ENCODE measurements around the gene SCARB1. TPM values are rescaled to one million over a fixed set of nuclear protein-coding genes. Genes with fewer than 3 reads are reported as not detected.

The SCARB1 gene
- total RNA-seq, 4 donors from 2014 or later, result 8.3 to 24.1 (median 13.0) TPM

- H3K4me1 ChIP-seq, result peaks cover 13 to 64% (median 60%) of the 10 kb centered on the region in 4 donors
- H3K4me3 ChIP-seq, result no peak overlapping the region
- peak; percentile 71 to 75 for TF ChIP-seq POLR2AphosphoS5 (IDR thresholded peaks at IDR 0.05)
- peak; percentile 27 to 47 (median 38) for TF ChIP-seq CTCF (IDR thresholded peaks at IDR 0.05)
- TF ChIP-seq POLR2A (IDR thresholded peaks at IDR 0.05; ENCODE audit: low read depth), result no peak
- no peak for TF ChIP-seq EP300 (IDR thresholded peaks at IDR 0.05)
- no peaks in the 10 kb centered on the region for H3K9me3 ChIP-seq
- H3K36me3 ChIP-seq, result no peaks in the 10 kb centered on the region
- 33% methylated on average over 11 of the region's 11 CpGs for WGBS
- intact Hi-C loops (cut with DNase I), result loop anchor here (10.0 kb wide), 1 partner anchor 56 kb away; no protein-coding TSS in a partner anchor
- DNase-seq (ENCODE audit: extremely low spot score), result no peak
- no peaks in the 10 kb centered on the region for H3K27me3 ChIP-seq
- H3K27ac ChIP-seq (replicated peaks in 1 of 4), result peak overlapping the region; percentile 89 to 96 (median 95)
Observed at GRCh38 chr12:124740691-124741137, 123.0 kb downstream of the SCARB1 start.

GRCh38 chr12:124739953-124740561 lies 123.6 kb downstream of the SCARB1 start:
- H3K4me1 ChIP-seq, result peaks cover 10 to 57% (median 54%) of the 10 kb centered on the region in 4 donors

GRCh38 chr12:124738636-124739467 lies 124.8 kb downstream of the SCARB1 start:
- Histone ChIP-seq H3K4me1 (peaks cover 10 to 46% (median 42%) of the 10 kb centered on the region in 4 donors), H3K36me3 (no peaks in the 10 kb centered on the region), H3K27me3 (no peaks in the 10 kb centered on the region), H3K27ac (replicated peaks in 1 of 4) (peak overlapping the region in 1 of 4 donors; percentile 47), H3K9me3 (no peaks in the 10 kb centered on the region), H3K4me3 (no peak overlapping the region)
- TF ChIP-seq POLR2AphosphoS5 (IDR thresholded peaks at IDR 0.05) (no peak), EP300 (IDR thresholded peaks at IDR 0.05) (no peak), POLR2A (IDR thresholded peaks at IDR 0.05; ENCODE audit: low read depth) (no peak), CTCF (IDR thresholded peaks at IDR 0.05) (no peak)
- DNase-seq (ENCODE audit: extremely low spot score), result no peak
- intact Hi-C loops (cut with DNase I), result no loop called here
- 81% methylated on average over 27 of the region's 34 CpGs for WGBS

More at GRCh38 chr12:124739953-124740561, 123.6 kb downstream of the SCARB1 start:
- no peaks in the 10 kb centered on the region for H3K27me3 ChIP-seq
- intact Hi-C loops (cut with DNase I), result loop anchor here (10.0 kb wide), 1 partner anchor 55 kb away; no protein-coding TSS in a partner anchor
- WGBS, result 94% methylated on average over 5 of the region's 5 CpGs
- DNase-seq (ENCODE audit: extremely low spot score), result no peak
- no peak overlapping the region for H3K4me3 ChIP-seq
- peak overlapping the region; percentile 89 to 96 (median 95) for H3K27ac ChIP-seq (replicated peaks in 1 of 4)
- no peaks in the 10 kb centered on the region for H3K36me3 ChIP-seq
- no peaks in the 10 kb centered on the region for H3K9me3 ChIP-seq
- TF ChIP-seq POLR2A (IDR thresholded peaks at IDR 0.05; ENCODE audit: low read depth), result no peak
- TF ChIP-seq POLR2AphosphoS5 (IDR thresholded peaks at IDR 0.05), result no peak
- TF ChIP-seq EP300 (IDR thresholded peaks at IDR 0.05), result no peak
- TF ChIP-seq CTCF (IDR thresholded peaks at IDR 0.05), result no peak

- DNase-seq (ENCODE audit: extremely low spot score), result no peak
- H3K27me3 ChIP-seq, result no peaks in the 10 kb centered on the region
- peak overlapping the region in 1 of 4 donors; percentile 47 for H3K27ac ChIP-seq (replicated peaks in 1 of 4)
- peaks cover 10 to 44% (median 38%) of the 10 kb centered on the region in 4 donors for H3K4me1 ChIP-seq
- WGBS, result 76% methylated on average over 12 of the region's 15 CpGs
- H3K9me3 ChIP-seq, result no peaks in the 10 kb centered on the region
- intact Hi-C loops (cut with DNase I), result no loop called here
- no peak for TF ChIP-seq CTCF (IDR thresholded peaks at IDR 0.05)
- no peak for TF ChIP-seq POLR2A (IDR thresholded peaks at IDR 0.05; ENCODE audit: low read depth)
- TF ChIP-seq EP300 (IDR thresholded peaks at IDR 0.05), result no peak
- TF ChIP-seq POLR2AphosphoS5 (IDR thresholded peaks at IDR 0.05), result no peak
- no peaks in the 10 kb centered on the region for H3K36me3 ChIP-seq
- no peak overlapping the region for H3K4me3 ChIP-seq
Observed at GRCh38 chr12:124737772-124738635, 125.7 kb downstream of the SCARB1 start.

All from esophagus muscularis mucosa (tissue), 4 donors.